ENCODE measurements around the gene RPL13. TPM values are rescaled to one million over a fixed set of nuclear protein-coding genes. Genes with fewer than 3 reads are reported as not detected.

Gene RPL13
- total RNA-seq, 3 donors from 2014 or later, result 1,693 to 1,792 (median 1,717) TPM

- intact Hi-C loops (cut with DNase I, micrococcal nuclease), result no loop called here
- TF ChIP-seq CTCF (IDR thresholded peaks at IDR 0.05), result no peak
- ATAC-seq (no peak), DNase-seq (no peak)
- Histone ChIP-seq H3K36me3 (ENCODE audit: low read depth) (peaks cover 2% of the 10 kb centered on the region), H3K4me1 (ENCODE audit: low read depth) (no peaks in the 10 kb centered on the region), H3K9me3 (no peaks in the 10 kb centered on the region), H3K4me3 (no peak overlapping the region)
Observed at GRCh38 chr16:89522287-89522686, 38.2 kb upstream of the RPL13 start.

GRCh38 chr16:89523680-89524344 lies 36.7 kb upstream of the RPL13 start:
- TF ChIP-seq CTCF (IDR thresholded peaks at IDR 0.05), result no peak
- no peak overlapping the region for H3K4me3 ChIP-seq
- ATAC-seq (no peak), DNase-seq (no peak)
- H3K4me1 ChIP-seq (ENCODE audit: low read depth), result no peaks in the 10 kb centered on the region
- intact Hi-C loops (cut with DNase I, micrococcal nuclease), result no loop called here
- peaks cover 2% of the 10 kb centered on the region for H3K36me3 ChIP-seq (ENCODE audit: low read depth)
- H3K9me3 ChIP-seq, result no peaks in the 10 kb centered on the region

GRCh38 chr16:89525146-89525913 lies 35.2 kb upstream of the RPL13 start:
- Histone ChIP-seq H3K9me3 (no peaks in the 10 kb centered on the region), H3K4me3 (no peak overlapping the region), H3K36me3 (ENCODE audit: low read depth) (peaks cover 6% of the 10 kb centered on the region), H3K4me1 (ENCODE audit: low read depth) (no peaks in the 10 kb centered on the region)
- no peak for TF ChIP-seq CTCF (IDR thresholded peaks at IDR 0.05)
- intact Hi-C loops (cut with DNase I, micrococcal nuclease), result no loop called here
- DNase-seq (no peak), ATAC-seq (no peak)

GRCh38 chr16:89529097-89529496 lies 31.4 kb upstream of the RPL13 start:
- DNase-seq (no peak), ATAC-seq (no peak)
- no peaks in the 10 kb centered on the region for H3K4me1 ChIP-seq (ENCODE audit: low read depth)
- no peak overlapping the region for H3K4me3 ChIP-seq
- peaks cover 3% of the 10 kb centered on the region for H3K36me3 ChIP-seq (ENCODE audit: low read depth)
- TF ChIP-seq CTCF (IDR thresholded peaks at IDR 0.05), result no peak
- intact Hi-C loops (cut with DNase I, micrococcal nuclease), result no loop called here
- H3K9me3 ChIP-seq, result no peaks in the 10 kb centered on the region

GRCh38 chr16:89530401-89531381 lies 29.8 kb upstream of the RPL13 start:
- no peak for TF ChIP-seq CTCF (IDR thresholded peaks at IDR 0.05)
- Histone ChIP-seq H3K4me3 (no peak overlapping the region), H3K9me3 (no peaks in the 10 kb centered on the region), H3K36me3 (ENCODE audit: low read depth) (peaks cover 3% of the 10 kb centered on the region), H3K4me1 (ENCODE audit: low read depth) (peaks cover 7% of the 10 kb centered on the region)
- intact Hi-C loops (cut with DNase I, micrococcal nuclease), result no loop called here
- ATAC-seq (no peak), DNase-seq (no peak)
